Measurements from ENCODE around the gene SLC35B2. TPM values are rescaled to one million over a fixed set of nuclear protein-coding genes. Genes with fewer than 3 reads are reported as not detected.

Gene SLC35B2
- total and polyA plus RNA-seq, 2 experiments from 2014 or later, result 101 to 114 TPM

DNA sequence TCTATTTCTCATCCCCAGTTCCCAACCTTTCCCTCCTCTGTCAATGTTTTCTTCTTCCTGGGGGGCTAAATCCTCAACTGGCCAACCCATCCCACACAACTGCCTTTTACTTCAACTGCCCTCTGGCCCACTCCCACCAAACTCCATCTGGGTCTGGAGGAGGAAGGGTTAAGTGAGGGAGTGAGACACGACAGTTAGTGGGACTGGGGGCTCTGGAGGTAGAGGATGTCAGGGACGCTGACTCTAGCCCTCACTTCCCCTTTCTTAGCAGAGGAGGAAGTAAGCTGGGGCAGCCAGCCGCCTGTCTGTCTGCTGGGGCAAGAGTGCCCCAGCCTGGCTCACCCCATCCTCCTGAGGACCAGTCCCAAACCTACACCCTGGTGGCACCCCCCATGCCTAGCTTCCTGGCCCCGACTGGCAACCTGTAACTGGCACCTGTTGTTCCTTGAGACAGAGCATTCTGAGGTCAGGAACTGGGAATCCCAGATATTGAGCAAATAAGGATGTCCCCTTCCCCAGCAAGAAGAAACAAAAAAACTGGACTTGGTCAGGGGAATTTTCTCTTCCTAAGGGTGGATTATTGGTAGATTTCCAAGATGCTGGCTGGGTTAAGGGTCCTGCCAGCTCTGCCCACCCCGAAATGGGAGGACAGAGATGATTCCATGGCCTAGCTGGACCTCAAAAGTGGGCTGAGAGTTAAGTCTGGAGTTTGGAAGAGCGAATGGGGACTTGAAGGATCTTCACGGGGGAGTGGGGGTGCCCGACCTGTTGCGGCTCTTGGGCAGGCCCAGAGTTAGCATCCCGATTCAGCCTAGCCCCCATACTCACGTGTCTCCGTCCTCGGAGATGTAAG, 7.1 kb upstream of the SLC35B2 start:
- 4 to 6% methylated on average over 13 of the region's 13 CpGs for WGBS, 2 experiments (ENCODE audit: low coverage in 1 of 2, low lambda C conversion rate in 2 of 2, missing lambda C conversion rate in 2 of 2)
- H3K9me2 ChIP-seq (ENCODE audit: insufficient read depth), result no peaks in the 10 kb centered on the region
- no peak overlapping the region for H3K27ac ChIP-seq
- H3K4me3 ChIP-seq, result peak overlapping the region; percentile 87
- H3F3A ChIP-seq (ENCODE audit: insufficient read depth), result no peaks in the 10 kb centered on the region
- H3K36me3 ChIP-seq (ENCODE audit: low read depth), result no peaks in the 10 kb centered on the region
- H4K20me1 ChIP-seq (ENCODE audit: insufficient read depth), result no peaks in the 10 kb centered on the region
- peaks cover 23% of the 10 kb centered on the region for H3K79me2 ChIP-seq (ENCODE audit: insufficient read depth)
- in situ Hi-C loops (cut with MboI), result no loop called here
- DNase-seq, result peak; percentile 51
- H3K4me2 ChIP-seq (ENCODE audit: unreplicated experiment), result peak overlapping the region; percentile 88
- H3K9ac ChIP-seq, result peak overlapping the region; percentile 81
- no peaks in the 10 kb centered on the region for H3K9me3 ChIP-seq (ENCODE audit: low read depth)
- H3K27me3 ChIP-seq (replicated peaks; ENCODE audit: insufficient read depth), result peaks cover 12% of the 10 kb centered on the region
- TF ChIP-seq EZH2 (IDR thresholded peaks at IDR 0.05; ENCODE audit: insufficient read depth, poor library complexity, severe bottlenecking) (no peak), EZH2phosphoT487 (IDR thresholded peaks at IDR 0.05; ENCODE audit: insufficient read depth, low read depth) (no peak)
- peaks cover 20% of the 10 kb centered on the region for H3K4me1 ChIP-seq (ENCODE audit: insufficient read depth)
- peak overlapping the region; percentile 79 for H2AFZ ChIP-seq

DNA sequence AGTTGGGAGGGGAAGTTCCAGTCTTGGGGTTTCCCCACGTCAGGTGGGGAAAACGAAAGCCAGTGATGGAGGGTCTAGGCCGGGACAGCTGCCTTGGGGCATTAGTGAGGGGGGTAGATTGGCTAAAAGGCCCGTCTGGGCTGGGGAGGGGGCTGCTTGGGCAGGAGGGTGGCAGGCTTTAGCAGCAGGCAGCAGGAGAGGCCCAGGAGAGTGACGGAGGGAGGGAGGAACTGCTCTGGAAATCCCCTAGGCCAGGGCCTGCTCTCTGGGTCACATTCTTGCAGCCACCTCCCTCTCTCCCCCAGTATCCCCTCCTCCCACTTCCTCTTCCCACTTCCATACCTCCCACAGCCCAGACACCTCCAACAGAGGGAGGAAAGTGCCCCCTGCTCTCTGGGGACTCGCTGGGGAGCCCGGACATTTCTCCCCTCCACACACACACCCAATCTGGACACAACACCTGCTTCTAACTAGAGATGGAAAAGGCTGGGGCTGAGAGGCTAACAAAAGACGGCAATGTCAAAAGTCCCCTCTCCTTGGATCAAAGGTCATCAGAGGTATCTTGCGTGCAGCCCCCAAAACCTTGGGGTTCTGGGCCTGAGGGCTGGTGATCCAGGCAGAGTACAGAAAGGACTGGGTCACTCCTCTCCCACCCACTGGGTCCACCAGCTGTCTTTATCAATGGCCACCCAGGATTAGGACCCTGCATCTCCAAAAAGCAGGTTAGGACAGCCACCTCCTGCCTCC, 6.2 kb upstream of the SLC35B2 start:
- DNase-seq, result no peak
- Histone ChIP-seq H3K27me3 (replicated peaks; ENCODE audit: insufficient read depth) (peaks cover 4% of the 10 kb centered on the region; the same call in 1 of the 2 replicates), H4K20me1 (ENCODE audit: insufficient read depth) (no peaks in the 10 kb centered on the region), H3F3A (ENCODE audit: insufficient read depth) (peaks cover under 1% of the 10 kb centered on the region; the same call in 1 of the 2 replicates), H3K4me1 (ENCODE audit: insufficient read depth) (peaks cover 20% of the 10 kb centered on the region), H3K4me2 (ENCODE audit: unreplicated experiment) (peak overlapping the region; percentile 88), H3K36me3 (ENCODE audit: low read depth) (no peaks in the 10 kb centered on the region), H3K4me3 (peak overlapping the region; percentile 87), H3K27ac (no peak overlapping the region), H3K9me2 (ENCODE audit: insufficient read depth) (no peaks in the 10 kb centered on the region), H3K9ac (no peak overlapping the region), H3K79me2 (ENCODE audit: insufficient read depth) (peaks cover 23% of the 10 kb centered on the region), H2AFZ (no peak overlapping the region), H3K9me3 (ENCODE audit: low read depth) (no peaks in the 10 kb centered on the region)
- in situ Hi-C loops (cut with MboI), result no loop called here
- 58 to 66% methylated on average over 7 to 9 of the region's 9 CpGs for WGBS, 2 experiments (ENCODE audit: low coverage in 1 of 2, low lambda C conversion rate in 2 of 2, missing lambda C conversion rate in 2 of 2)
- TF ChIP-seq EZH2phosphoT487 (IDR thresholded peaks at IDR 0.05; ENCODE audit: insufficient read depth, low read depth) (no peak), EZH2 (IDR thresholded peaks at IDR 0.05; ENCODE audit: insufficient read depth, poor library complexity, severe bottlenecking) (no peak)

DNA sequence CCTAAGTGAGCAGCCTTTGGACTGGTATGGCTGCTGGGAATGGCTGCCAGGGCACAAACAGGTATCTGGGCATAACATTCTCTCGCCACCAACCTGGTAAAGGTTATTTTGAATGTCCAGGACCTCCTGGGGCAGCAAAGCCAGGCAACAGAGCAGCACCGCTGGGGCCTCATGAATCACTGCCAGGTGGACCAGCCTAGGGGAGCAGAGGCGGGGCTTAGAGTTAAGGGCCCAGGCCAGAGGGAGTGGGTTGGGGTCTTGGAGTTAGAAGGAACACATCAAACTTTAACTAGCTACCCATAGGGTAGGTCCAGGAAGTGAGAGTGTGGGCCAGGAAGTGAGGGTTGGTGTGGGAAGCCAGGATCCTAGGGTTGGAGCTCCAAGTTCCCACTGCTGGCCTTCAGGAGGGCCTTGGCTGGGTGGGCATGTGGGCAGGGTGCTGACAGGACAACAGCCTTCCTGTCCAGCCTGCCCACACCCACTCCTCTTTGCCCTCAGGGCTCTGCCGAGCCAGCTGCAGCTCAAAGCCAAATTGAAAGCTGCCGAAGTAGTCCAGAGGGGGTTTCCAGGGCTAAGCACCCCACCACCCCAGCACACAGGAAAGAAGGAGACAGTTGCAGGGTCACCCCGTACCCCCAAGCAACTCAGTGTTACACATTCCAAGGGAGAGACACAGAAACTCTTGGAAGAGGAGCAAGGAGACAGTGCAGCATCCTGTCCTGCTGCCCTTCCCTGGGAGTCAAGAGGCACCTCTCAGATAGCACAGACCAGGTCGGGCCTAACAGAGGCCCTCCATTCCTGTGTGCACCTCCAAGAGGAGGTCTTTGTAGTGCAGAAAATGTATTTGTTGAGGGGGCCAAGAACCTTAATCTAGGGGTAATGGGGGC, 5.4 kb upstream of the SLC35B2 start:
- Histone ChIP-seq H3K4me2 (ENCODE audit: unreplicated experiment) (no peak overlapping the region), H2AFZ (no peak overlapping the region), H3K9ac (no peak overlapping the region), H3K27me3 (replicated peaks; ENCODE audit: insufficient read depth) (no peaks in the 10 kb centered on the region), H3K9me2 (ENCODE audit: insufficient read depth) (no peaks in the 10 kb centered on the region), H3K27ac (no peak overlapping the region), H3K4me1 (ENCODE audit: insufficient read depth) (peaks cover 23% of the 10 kb centered on the region), H4K20me1 (ENCODE audit: insufficient read depth) (no peaks in the 10 kb centered on the region), H3F3A (ENCODE audit: insufficient read depth) (peaks cover 9% of the 10 kb centered on the region; the same call in 1 of the 2 replicates), H3K4me3 (no peak overlapping the region), H3K79me2 (ENCODE audit: insufficient read depth) (peaks cover 23% of the 10 kb centered on the region), H3K36me3 (ENCODE audit: low read depth) (no peaks in the 10 kb centered on the region), H3K9me3 (ENCODE audit: low read depth) (no peaks in the 10 kb centered on the region)
- in situ Hi-C loops (cut with MboI), result no loop called here
- DNase-seq, result no peak
- 84 to 85% methylated on average over 7 of the region's 7 CpGs for WGBS, 2 experiments (ENCODE audit: low coverage in 1 of 2, low lambda C conversion rate in 2 of 2, missing lambda C conversion rate in 2 of 2)
- TF ChIP-seq EZH2phosphoT487 (IDR thresholded peaks at IDR 0.05; ENCODE audit: insufficient read depth, low read depth) (no peak), EZH2 (IDR thresholded peaks at IDR 0.05; ENCODE audit: insufficient read depth, poor library complexity, severe bottlenecking) (no peak)

DNA sequence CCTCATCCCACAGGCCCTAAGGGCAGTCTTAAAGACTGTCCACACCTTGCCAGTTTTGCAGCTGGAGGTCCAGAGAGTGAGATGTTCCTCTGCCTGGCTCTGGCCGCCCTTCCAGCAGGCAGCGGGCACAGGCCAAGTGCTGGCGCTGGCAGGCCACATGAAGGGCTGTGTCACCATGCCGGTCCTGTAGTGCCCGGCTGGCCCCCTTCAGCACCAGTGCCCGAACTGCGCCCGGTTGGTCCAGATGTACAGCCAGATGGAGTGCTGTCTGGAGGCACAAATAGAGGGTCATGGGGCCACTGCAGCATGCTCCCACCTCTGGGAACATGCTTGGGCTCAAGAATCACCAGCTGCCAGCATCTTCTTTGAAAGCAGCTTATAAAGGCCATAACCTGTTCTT, 4.3 kb upstream of the SLC35B2 start:
- no peak for DNase-seq
- Histone ChIP-seq H4K20me1 (ENCODE audit: insufficient read depth) (no peaks in the 10 kb centered on the region), H3K4me1 (ENCODE audit: insufficient read depth) (peaks cover 24% of the 10 kb centered on the region), H3F3A (ENCODE audit: insufficient read depth) (peaks cover 10% of the 10 kb centered on the region), H3K4me3 (no peak overlapping the region), H3K9ac (no peak overlapping the region), H3K9me3 (ENCODE audit: low read depth) (no peaks in the 10 kb centered on the region), H2AFZ (no peak overlapping the region), H3K36me3 (ENCODE audit: low read depth) (no peaks in the 10 kb centered on the region), H3K9me2 (ENCODE audit: insufficient read depth) (no peaks in the 10 kb centered on the region), H3K27ac (no peak overlapping the region), H3K4me2 (ENCODE audit: unreplicated experiment) (no peak overlapping the region), H3K27me3 (replicated peaks; ENCODE audit: insufficient read depth) (no peaks in the 10 kb centered on the region), H3K79me2 (ENCODE audit: insufficient read depth) (peaks cover 29% of the 10 kb centered on the region)
- in situ Hi-C loops (cut with MboI), result no loop called here
- no peak for TF ChIP-seq EZH2 (IDR thresholded peaks at IDR 0.05; ENCODE audit: insufficient read depth, poor library complexity, severe bottlenecking)
- WGBS, 2 experiments (ENCODE audit: low coverage in 1 of 2, low lambda C conversion rate in 2 of 2, missing lambda C conversion rate in 2 of 2), result 91 to 95% methylated on average over 8 of the region's 8 CpGs
